Left ventricle myocardium inferior (tissue), 1 donor: ENCODE results near the gene RAB1B. TPM values are rescaled to one million over a fixed set of nuclear protein-coding genes. Genes with fewer than 3 reads are reported as not detected.
"Not testable (repeated sequence)": the region's sequence is repeated elsewhere in the genome, so short reads cannot be mapped to it uniquely, and the experiment has no call there.

Source experiments
- DNase-seq: peaks from one replicate; pipeline ENCODE4 v3.0.0-alpha.2; 2020
- H3K27ac ChIP-seq: fragments of 200-600 bp; replicated peaks from 2 replicates; pipeline ENCODE4 v1.8.0; 2021
- H3K27me3 ChIP-seq: fragments of 200-600 bp; 2 replicates; pipeline ENCODE4 v1.8.0; 2021; ENCODE audit warnings: low read depth
- H3K36me3 ChIP-seq: fragments of 200-600 bp; 2 replicates; pipeline ENCODE4 v1.8.0; 2021
- H3K4me1 ChIP-seq: fragments of 200-600 bp; 2 replicates; pipeline ENCODE4 v1.8.0; 2021
- H3K4me3 ChIP-seq: fragments of 200-600 bp; 2 replicates; pipeline ENCODE4 v1.8.0; 2021; ENCODE audit warnings: mild to moderate bottlenecking, moderate library complexity
- H3K9me3 ChIP-seq: fragments of 200-600 bp; replicated peaks from 2 replicates; pipeline ENCODE4 v1.8.0; 2021
- CTCF ChIP-seq: fragments of 200-600 bp; IDR thresholded peaks from 2 replicates; pipeline ENCODE4 v1.8.0; 2021; ENCODE audit warnings: antibody characterized with exemption, mild to moderate bottlenecking, borderline replicate concordance
- intact Hi-C: fragments of 100-400 bp; cut with micrococcal nuclease; formaldehyde crosslinking; loops from one replicate; pipeline ENCODE4 v1.11.0; 2022
- total RNA-seq: library from RNA; stranded (reverse); fragmentation: NEBNext Ultra II Directional; extraction: Animal tissue kit (Norgen Biotek cat#: 25700); gene quantifications from one replicate; pipeline ENCODE4 v1.2.1, GENCODE V29; 2021
- donor health status: DM: no; HTN: yes; CAD: no; lungs with severe emphysema.

RAB1B gene
- total RNA-seq, 1 donor from 2014 or later = 116 TPM

GRCh38 chr11:66315921-66316811 is 47.7 kb downstream of the RAB1B start:
- no peaks in the 10 kb centered on the region for H3K9me3 ChIP-seq
- peaks cover 51% of the 10 kb centered on the region for H3K4me1 ChIP-seq
- H3K36me3 ChIP-seq = no peaks in the 10 kb centered on the region
- intact Hi-C loops = no loop called here
- peak overlapping the region; percentile 92 for H3K27ac ChIP-seq
- H3K4me3 ChIP-seq = peak overlapping the region; percentile 73
- H3K27me3 ChIP-seq = no peaks in the 10 kb centered on the region
- TF ChIP-seq CTCF = no peak
- DNase-seq = no peak

GRCh38 chr11:66316849-66317251 is 48.4 kb downstream of the RAB1B start, which contains the start of gene CD248:
Gene CD248, minus strand, starts transcription at chr11:66317044. Its CDS starts 17 bp downstream, at chr11:66317027.
- DNase-seq = peak; percentile 87
- no peak for TF ChIP-seq CTCF
- Histone ChIP-seq H3K27me3 (no peaks in the 10 kb centered on the region), H3K9me3 (no peaks in the 10 kb centered on the region), H3K4me1 (peaks cover 56% of the 10 kb centered on the region), H3K36me3 (no peaks in the 10 kb centered on the region), H3K27ac (peak within 1 kb of the TSS; percentile 92), H3K4me3 (peak within 1 kb of the TSS; percentile 73)
- intact Hi-C loops = no loop called here

- peak; percentile 67 for DNase-seq
These were observed 48.9 kb downstream of the RAB1B start for GRCh38 chr11:66317322-66317722.

GRCh38 chr11:66317723-66318599 is 49.5 kb downstream of the RAB1B start:
- peak; percentile 60 for DNase-seq
- Histone ChIP-seq H3K27ac (peak overlapping the region; percentile 92), H3K36me3 (no peaks in the 10 kb centered on the region), H3K4me1 (peaks cover 63% of the 10 kb centered on the region), H3K9me3 (no peaks in the 10 kb centered on the region), H3K4me3 (peak overlapping the region; percentile 73), H3K27me3 (no peaks in the 10 kb centered on the region)
- no peak for TF ChIP-seq CTCF
- intact Hi-C loops = no loop called here

More at GRCh38 chr11:66317322-66317722, 48.9 kb downstream of the RAB1B start:
- no peaks in the 10 kb centered on the region for H3K9me3 ChIP-seq
- H3K4me3 ChIP-seq = peak overlapping the region; percentile 73
- peaks cover 60% of the 10 kb centered on the region for H3K4me1 ChIP-seq
- H3K27me3 ChIP-seq = no peaks in the 10 kb centered on the region
- H3K36me3 ChIP-seq = no peaks in the 10 kb centered on the region
- peak overlapping the region; percentile 92 for H3K27ac ChIP-seq
- TF ChIP-seq CTCF = no peak
- intact Hi-C loops = no loop called here

- H3K9me3 ChIP-seq = no peaks in the 10 kb centered on the region
- intact Hi-C loops = no loop called here
- no peak for DNase-seq
- H3K27ac ChIP-seq = peak overlapping the region; percentile 92
- peaks cover 57% of the 10 kb centered on the region for H3K4me1 ChIP-seq
- H3K4me3 ChIP-seq = no peak overlapping the region
- H3K36me3 ChIP-seq = no peaks in the 10 kb centered on the region
- H3K27me3 ChIP-seq = no peaks in the 10 kb centered on the region
- TF ChIP-seq CTCF = no peak
These were observed 50.1 kb downstream of the RAB1B start for GRCh38 chr11:66318600-66318970.

- H3K9me3 ChIP-seq, H3K36me3 ChIP-seq, H3K27me3 ChIP-seq, DNase-seq, H3K27ac ChIP-seq, intact Hi-C loops, H3K4me3 ChIP-seq: not testable (repeated sequence)
- H3K4me1 ChIP-seq = peaks cover 45% of the 10 kb centered on the region
These were observed 51.9 kb downstream of the RAB1B start for GRCh38 chr11:66320289-66320688.

GRCh38 chr11:66320748-66321147 is 52.3 kb downstream of the RAB1B start:
- H3K27me3 ChIP-seq, H3K27ac ChIP-seq, H3K9me3 ChIP-seq, H3K4me3 ChIP-seq, DNase-seq, H3K36me3 ChIP-seq, intact Hi-C loops: not testable (repeated sequence)
- peaks cover 49% of the 10 kb centered on the region for H3K4me1 ChIP-seq
